Fibroblast of villous mesenchyme (primary cell): ENCODE data around the gene EDARADD. TPM values are rescaled to one million over a fixed set of nuclear protein-coding genes. Genes with fewer than 3 reads are reported as not detected.

Experiments
- DNase-seq: peaks from one replicate; pipeline ENCODE4 v3.0.0-alpha.2; 2010; ENCODE audit warnings: low read depth
- H3K4me3 ChIP-seq: 2 replicates; pipeline ENCODE4 v1.5.1; 2011; ENCODE audit warnings: low read depth, mild to moderate bottlenecking, low read length
- total RNA-seq: library from RNA; depleted of rRNA; stranded (reverse); fragments of >200 nt; gene quantifications from 2 replicates; pipeline ENCODE4 v1.2.3, GENCODE V29; 2012
- TF ChIP-seq, protein P1 (sequence below): IDR thresholded peaks from 2 replicates; pipeline ENCODE4 v1.5.1; 2012; ENCODE audit warnings: low read depth, mild to moderate bottlenecking, low read length; ENCODE audit not compliant: insufficient read depth

Gene EDARADD
- total RNA-seq, 1 donor = 0.43 TPM

- DNase-seq = no peak
- no peak overlapping the region for H3K4me3 ChIP-seq
- TF ChIP-seq, protein P1, sequence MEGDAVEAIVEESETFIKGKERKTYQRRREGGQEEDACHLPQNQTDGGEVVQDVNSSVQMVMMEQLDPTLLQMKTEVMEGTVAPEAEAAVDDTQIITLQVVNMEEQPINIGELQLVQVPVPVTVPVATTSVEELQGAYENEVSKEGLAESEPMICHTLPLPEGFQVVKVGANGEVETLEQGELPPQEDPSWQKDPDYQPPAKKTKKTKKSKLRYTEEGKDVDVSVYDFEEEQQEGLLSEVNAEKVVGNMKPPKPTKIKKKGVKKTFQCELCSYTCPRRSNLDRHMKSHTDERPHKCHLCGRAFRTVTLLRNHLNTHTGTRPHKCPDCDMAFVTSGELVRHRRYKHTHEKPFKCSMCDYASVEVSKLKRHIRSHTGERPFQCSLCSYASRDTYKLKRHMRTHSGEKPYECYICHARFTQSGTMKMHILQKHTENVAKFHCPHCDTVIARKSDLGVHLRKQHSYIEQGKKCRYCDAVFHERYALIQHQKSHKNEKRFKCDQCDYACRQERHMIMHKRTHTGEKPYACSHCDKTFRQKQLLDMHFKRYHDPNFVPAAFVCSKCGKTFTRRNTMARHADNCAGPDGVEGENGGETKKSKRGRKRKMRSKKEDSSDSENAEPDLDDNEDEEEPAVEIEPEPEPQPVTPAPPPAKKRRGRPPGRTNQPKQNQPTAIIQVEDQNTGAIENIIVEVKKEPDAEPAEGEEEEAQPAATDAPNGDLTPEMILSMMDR = no peak
These were observed 136.2 kb downstream of the EDARADD start for GRCh38 chr1:236530286-236530685.

GRCh38 chr1:236530959-236531358, 136.9 kb downstream of the EDARADD start:
- DNase-seq = no peak
- no peak overlapping the region for H3K4me3 ChIP-seq
- TF ChIP-seq, protein P1 = no peak

DNA sequence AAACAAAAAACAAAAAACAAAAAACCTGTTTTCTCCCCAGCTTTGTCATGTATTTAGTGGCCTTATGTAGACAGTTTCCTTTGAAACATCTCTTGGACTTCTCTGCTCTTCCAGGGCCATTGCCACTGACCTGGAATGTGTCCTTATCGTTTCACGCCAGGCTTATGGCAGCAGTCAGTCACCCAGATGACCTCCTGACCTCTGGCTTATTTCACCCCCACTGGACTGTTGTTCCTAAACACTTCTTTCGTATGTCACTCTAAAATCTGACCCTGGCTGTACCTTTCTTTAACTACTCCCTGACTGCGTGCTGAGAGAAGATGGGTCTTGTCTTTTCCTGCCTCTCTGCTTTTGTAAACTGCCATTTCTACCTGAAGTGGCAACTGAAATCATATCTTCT, 138.8 kb downstream of the EDARADD start:
- DNase-seq = no peak
- no peak overlapping the region for H3K4me3 ChIP-seq
- TF ChIP-seq, protein P1 = no peak

DNA sequence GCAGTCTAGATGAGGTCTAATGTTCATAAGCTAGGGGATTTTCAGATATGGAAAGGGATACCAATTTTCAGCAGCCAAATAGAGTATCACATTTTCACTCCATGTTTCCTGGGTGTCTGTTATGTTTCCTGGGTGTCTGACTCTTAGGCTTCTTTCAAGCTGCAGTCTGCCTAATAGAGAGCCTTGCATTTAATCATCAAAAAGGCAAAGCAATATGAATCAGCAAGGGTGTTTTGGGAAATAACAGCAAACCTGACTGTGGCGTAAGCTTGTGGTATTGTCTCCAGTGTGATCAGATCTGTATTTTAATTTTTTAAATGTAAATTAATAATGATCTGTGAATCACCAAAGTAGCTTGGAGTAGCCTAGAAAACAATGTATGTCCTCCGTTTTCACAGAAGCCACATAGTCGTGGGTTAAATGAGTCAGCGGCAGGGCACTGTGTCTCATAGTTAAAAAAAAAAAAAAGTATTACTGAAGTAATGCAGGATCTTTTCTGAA, 140.1 kb downstream of the EDARADD start:
- DNase-seq = peak; percentile 45
- no peak overlapping the region for H3K4me3 ChIP-seq
- TF ChIP-seq, protein P1 = no peak

Other genes with a start within 250 kb of the EDARADD start
- gene ERO1B, start 112.3 kb upstream of the EDARADD start, total RNA-seq = 1.9 and 5.2 TPM in 2 replicates
- 47.1 and 54.8 TPM in 2 replicates for gene LGALS8, start 129.7 kb downstream of the EDARADD start, total RNA-seq
- gene HEATR1, start 210.2 kb downstream of the EDARADD start, total RNA-seq = 30.9 and 47.9 TPM in 2 replicates